ENCODE data around the gene CDH18.

The CDH18 gene

GRCh38 chr5:19496056-19496455 lies 491.9 kb downstream of the CDH18 start:
- DNase-seq (ENCODE audit: low read depth in 2 of 2, low spot score in 1 of 2), result no peak

DNA sequence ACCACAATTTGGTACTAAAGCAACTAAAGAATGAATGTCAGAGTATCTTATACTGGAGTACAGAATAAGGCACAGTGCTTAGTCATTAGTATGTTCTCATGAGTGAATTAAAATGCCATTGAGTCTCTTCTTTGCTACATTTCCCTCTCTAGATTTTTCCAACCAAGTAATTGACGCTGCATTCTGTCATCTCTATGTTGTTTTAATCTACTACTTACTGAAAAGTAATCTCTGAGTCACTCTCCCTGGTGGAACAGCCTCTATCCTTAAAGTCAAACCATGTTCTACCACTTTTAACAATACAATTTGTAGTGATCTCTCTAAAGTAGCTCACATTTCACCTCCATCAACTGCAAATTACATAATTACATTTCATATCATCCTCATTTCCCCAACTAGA lies 495.1 kb downstream of the CDH18 start:
- no peak for DNase-seq (ENCODE audit: low read depth in 2 of 2, low spot score in 1 of 2)

DNA sequence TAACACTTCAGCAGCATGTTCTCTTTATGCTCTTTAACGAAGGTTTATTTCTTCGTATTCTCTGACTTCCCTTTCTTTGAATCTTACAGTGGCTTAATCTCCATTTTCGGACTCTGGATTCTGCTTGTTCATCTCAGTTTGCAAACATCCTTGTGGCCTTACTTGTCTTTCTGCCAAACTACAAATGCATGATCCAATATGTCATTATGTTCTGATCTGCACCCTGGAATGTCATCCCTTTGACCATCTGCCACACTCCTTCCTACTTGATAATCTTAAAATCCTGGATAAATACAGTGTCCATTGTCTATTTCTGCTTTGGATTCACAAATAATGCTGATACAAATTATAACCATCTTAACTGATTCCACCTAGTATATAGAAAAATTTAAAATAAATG lies 499.2 kb downstream of the CDH18 start:
- DNase-seq (ENCODE audit: low read depth in 2 of 2, low spot score in 1 of 2), result no peak

DNA sequence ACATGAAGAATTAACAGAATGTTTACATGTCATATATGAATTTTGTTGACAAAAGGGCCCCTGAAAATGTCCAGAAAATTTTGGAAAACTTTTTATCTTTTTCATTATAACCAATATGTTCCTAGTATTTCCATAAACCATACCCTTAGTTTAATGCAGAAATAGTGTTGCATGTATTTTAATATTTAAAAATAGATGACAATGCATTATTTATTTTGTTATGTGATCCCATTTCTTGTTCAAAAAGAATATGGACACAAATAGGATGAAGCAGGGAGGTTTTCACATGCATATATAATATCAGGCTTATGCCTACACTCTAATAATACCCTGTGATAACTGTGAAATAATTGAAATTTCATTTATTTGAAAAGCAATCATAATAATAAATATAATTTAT lies 500.5 kb downstream of the CDH18 start:
- DNase-seq (ENCODE audit: low read depth in 2 of 2, low spot score in 1 of 2), result no peak

GRCh38 chr5:19479562-19479961 lies 508.4 kb downstream of the CDH18 start:
- no peak for DNase-seq (ENCODE audit: low read depth in 2 of 2, low spot score in 1 of 2)

DNA sequence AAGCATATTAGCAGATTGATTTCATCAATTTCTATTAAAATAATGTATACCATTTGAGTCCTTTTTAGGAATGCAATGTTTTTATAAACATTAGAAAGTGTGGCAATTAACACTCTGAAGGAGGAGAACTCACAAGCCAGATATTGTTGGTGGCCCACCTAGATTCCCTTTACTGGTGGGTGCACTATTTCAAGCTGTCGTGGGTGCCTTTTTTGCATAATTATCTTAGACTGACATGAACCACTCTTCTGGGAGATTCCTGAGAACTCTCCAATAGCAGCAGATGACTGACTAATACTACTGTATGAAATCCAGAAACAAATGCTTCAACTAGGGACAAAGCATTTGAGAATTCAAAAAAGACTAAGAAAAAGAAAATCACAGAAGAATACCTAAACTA lies 526.0 kb downstream of the CDH18 start:
- no peak for DNase-seq (ENCODE audit: low read depth in 2 of 2, low spot score in 1 of 2)

- DNase-seq (ENCODE audit: low read depth in 2 of 2, low spot score in 1 of 2), result no peak
These were observed 563.5 kb downstream of the CDH18 start for GRCh38 chr5:19424506-19424905.
